Kidney epithelial cell (primary cell): ENCODE results near the gene HOXB5. TPM values are rescaled to one million over a fixed set of nuclear protein-coding genes. Genes with fewer than 3 reads are reported as not detected.
A peak's percentile ranks its signal among the peaks of the same experiment; 100 is the strongest.

Source experiments
- DNase-seq: peaks from one replicate; pipeline ENCODE4 v3.0.0-alpha.2; 2010; ENCODE audit warnings: low read depth
- H3K27me3 ChIP-seq: 2 replicates; pipeline ENCODE4 v1.6.0; 2011; ENCODE audit warnings: low read length; ENCODE audit not compliant: control insufficient read depth, insufficient read depth
- H3K36me3 ChIP-seq: 2 replicates; pipeline ENCODE4 v1.5.1; 2011; ENCODE audit warnings: low read length; ENCODE audit not compliant: control insufficient read depth, insufficient read depth
- H3K4me3 ChIP-seq: 2 replicates; pipeline ENCODE4 v1.5.1; 2011; ENCODE audit warnings: low read depth, mild to moderate bottlenecking, control low read depth, low read length
- CTCF ChIP-seq: IDR thresholded peaks from 2 replicates; pipeline ENCODE4 v1.5.1; 2011; ENCODE audit warnings: mild to moderate bottlenecking, moderate library complexity, low read length, control low read depth, inconsistent platforms; ENCODE audit not compliant: insufficient read depth, poor library complexity, severe bottlenecking
- total RNA-seq: library from RNA; depleted of rRNA; stranded (reverse); fragments of >200 nt; gene quantifications from 2 replicates; pipeline ENCODE4 v1.2.3, GENCODE V29; 2015

Gene HOXB5
- total RNA-seq, 1 donor from 2014 or later = 3.6 TPM

- H3K27me3 ChIP-seq = no peaks in the 10 kb centered on the region
- TF ChIP-seq CTCF = no peak
- H3K36me3 ChIP-seq = peaks cover 6% of the 10 kb centered on the region
- peak overlapping the region; percentile 87 for H3K4me3 ChIP-seq
- no peak for DNase-seq
Observed at GRCh38 chr17:48545539-48545938, 48.0 kb downstream of the HOXB5 start.

GRCh38 chr17:48545022-48545375, 48.6 kb downstream of the HOXB5 start, which contains the start of gene HOXB2:
HOXB2 (minus strand) TSS chr17:48545109; CDS start chr17:48544911, 198 bp downstream.
- H3K27me3 ChIP-seq = no peaks in the 10 kb centered on the region

GRCh38 chr17:48544349-48545021, 49.1 kb downstream of the HOXB5 start:
- DNase-seq = no peak
- H3K36me3 ChIP-seq = peaks cover 5% of the 10 kb centered on the region
- H3K27me3 ChIP-seq = no peaks in the 10 kb centered on the region
- no peak for TF ChIP-seq CTCF
- peak overlapping the region; percentile 87 for H3K4me3 ChIP-seq

More at GRCh38 chr17:48545022-48545375, 48.6 kb downstream of the HOXB5 start, which contains the start of gene HOXB2:
- TF ChIP-seq CTCF = no peak
- DNase-seq = no peak
- Histone ChIP-seq H3K4me3 (peak within 1 kb of the TSS; percentile 87), H3K36me3 (peaks cover 5% of the 10 kb centered on the region)

GRCh38 chr17:48543854-48544348, 49.7 kb downstream of the HOXB5 start:
- TF ChIP-seq CTCF = no peak
- H3K27me3 ChIP-seq = no peaks in the 10 kb centered on the region
- no peak for DNase-seq
- peak overlapping the region; percentile 87 for H3K4me3 ChIP-seq
- H3K36me3 ChIP-seq = peaks cover 5% of the 10 kb centered on the region

GRCh38 chr17:48543107-48543853, 50.3 kb downstream of the HOXB5 start:
- H3K27me3 ChIP-seq = no peaks in the 10 kb centered on the region

More at GRCh38 chr17:48543107-48543853, 50.3 kb downstream of the HOXB5 start:
- no peak for DNase-seq
- Histone ChIP-seq H3K4me3 (peak overlapping the region; percentile 87), H3K36me3 (peaks cover 5% of the 10 kb centered on the region)
- no peak for TF ChIP-seq CTCF
